ENCODE results near the gene SEMA3F. TPM values are rescaled to one million over a fixed set of nuclear protein-coding genes. Genes with fewer than 3 reads are reported as not detected.

SEMA3F gene
- total and polyA plus RNA-seq, 10 of the 15 experiments (the other 5 are each of a cell fraction or from before 2014, with no cell fraction given), result 0.08 to 0.28 (median 0.12) TPM; not detected in 6

GRCh38 chr3:50139718-50140423 is 15.3 kb upstream of the SEMA3F start:
- Histone ChIP-seq H4K20me1 (ENCODE audit: control insufficient read depth, insufficient read depth) (no peaks in the 10 kb centered on the region), H3K27ac (ENCODE audit: control insufficient read depth, insufficient read depth) (no peak overlapping the region), H3K79me2 (ENCODE audit: control insufficient read depth, insufficient read depth, low read length) (no peaks in the 10 kb centered on the region), H3K4me3 (no peak overlapping the region), H3K4me2 (ENCODE audit: control insufficient read depth, insufficient read depth) (no peak overlapping the region), H3K9me3 (replicated peaks; ENCODE audit: control insufficient read depth, insufficient read depth, low read length) (no peaks in the 10 kb centered on the region), H3K36me3 (ENCODE audit: control insufficient read depth in 2 of 2, insufficient read depth in 2 of 2, low read length in 1 of 2) (no peaks in the 10 kb centered on the region), H3K9ac (ENCODE audit: control insufficient read depth, insufficient read depth, low read length) (no peak overlapping the region), H3K27me3 (replicated peaks in 1 of 2; ENCODE audit: control insufficient read depth in 2 of 2, insufficient read depth in 2 of 2, low read length in 1 of 2) (peaks cover 0 to 2% of the 10 kb centered on the region in 2 experiments; a peak in 2 of 4 replicates), H3K4me1 (ENCODE audit: control insufficient read depth, insufficient read depth, low read length) (no peaks in the 10 kb centered on the region), H2AFZ (ENCODE audit: control insufficient read depth, low read depth, low read length) (no peak overlapping the region)
- POLR2A ChIA-PET, result no interaction called here
- BruUV-seq (replicated peaks), result no TSS peak
- FAIRE-seq (no peak), DNase-seq (ENCODE audit: low read depth, low spot score) (no peak), ATAC-seq (no peak; the same call in 2 of the 3 replicates)
- in situ Hi-C loops (cut with MboI) (no loop called here), intact Hi-C loops (cut with micrococcal nuclease; ENCODE audit: unreplicated experiment) (no loop called here)
- CTCF ChIA-PET, result no interaction called here
- SMC1A ChIA-PET (ENCODE audit: uncharacterized antibody, unreplicated experiment), result no interaction called here
- RAD21 ChIA-PET (ENCODE audit: unreplicated experiment), result no interaction called here
- 38% methylated on average over 13 of the region's 13 CpGs for WGBS (ENCODE audit: insufficient coverage, insufficient replicate concordance, low lambda C conversion rate, missing lambda C conversion rate)
- TF ChIP-seq ZNF384 (IDR thresholded peaks at IDR 0.05; ENCODE audit: borderline replicate concordance, low read depth, low read length) (no peak), SIX5 (IDR thresholded peaks at IDR 0.05; ENCODE audit: low read depth, low read length, severe bottlenecking) (no peak), HDAC2 (IDR thresholded peaks at IDR 0.05) (no peak), POLR2A (IDR thresholded peaks at IDR 0.05; ENCODE audit: low read depth, low read length) (no peak)

DNA sequence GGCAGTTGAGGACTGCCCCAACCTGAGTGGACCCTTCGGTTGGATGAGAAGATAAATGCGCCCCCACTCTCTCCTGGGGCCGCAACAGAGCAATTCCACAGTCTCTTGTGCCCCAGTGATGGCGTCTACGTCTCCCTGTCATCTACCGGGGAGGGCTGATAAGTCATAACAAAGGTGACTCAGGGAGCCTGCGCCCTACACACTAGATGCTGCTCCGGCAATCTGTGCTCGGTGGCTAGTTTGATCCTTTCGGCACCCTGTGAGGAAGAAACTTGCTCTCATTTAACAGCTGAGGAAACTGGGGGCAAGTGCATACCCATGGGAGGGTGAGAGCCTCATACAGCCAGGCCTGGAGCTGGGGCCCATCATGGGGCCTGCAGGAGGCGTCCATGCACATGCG is 14.1 kb upstream of the SEMA3F start:
- ATAC-seq (no peak), DNase-seq (ENCODE audit: low read depth, low spot score) (no peak), FAIRE-seq (no peak)
- no TSS peak for BruUV-seq (replicated peaks)
- H2AFZ ChIP-seq (ENCODE audit: control insufficient read depth, low read depth, low read length), result no peak overlapping the region
- no peaks in the 10 kb centered on the region for H3K9me3 ChIP-seq (replicated peaks; ENCODE audit: control insufficient read depth, insufficient read depth, low read length)
- no peak overlapping the region for H3K27ac ChIP-seq (ENCODE audit: control insufficient read depth, insufficient read depth)
- H3K36me3 ChIP-seq (ENCODE audit: control insufficient read depth in 2 of 2, insufficient read depth in 2 of 2, low read length in 1 of 2), result no peaks in the 10 kb centered on the region
- H4K20me1 ChIP-seq (ENCODE audit: control insufficient read depth, insufficient read depth), result no peaks in the 10 kb centered on the region
- RAD21 ChIA-PET (ENCODE audit: unreplicated experiment), result no interaction called here
- in situ Hi-C loops (cut with MboI) (no loop called here), intact Hi-C loops (cut with micrococcal nuclease; ENCODE audit: unreplicated experiment) (no loop called here)
- SMC1A ChIA-PET (ENCODE audit: uncharacterized antibody, unreplicated experiment), result no interaction called here
- no peak overlapping the region for H3K9ac ChIP-seq (ENCODE audit: control insufficient read depth, insufficient read depth, low read length)
- WGBS (ENCODE audit: insufficient coverage, insufficient replicate concordance, low lambda C conversion rate, missing lambda C conversion rate), result 42% methylated on average over 12 of the region's 12 CpGs
- CTCF ChIA-PET, result no interaction called here
- H3K27me3 ChIP-seq (replicated peaks in 1 of 2; ENCODE audit: control insufficient read depth in 2 of 2, insufficient read depth in 2 of 2, low read length in 1 of 2), result no peaks in the 10 kb centered on the region
- H3K79me2 ChIP-seq (ENCODE audit: control insufficient read depth, insufficient read depth, low read length), result no peaks in the 10 kb centered on the region
- no peak overlapping the region for H3K4me2 ChIP-seq (ENCODE audit: control insufficient read depth, insufficient read depth)
- POLR2A ChIA-PET, result no interaction called here
- H3K4me3 ChIP-seq, result no peak overlapping the region
- no peaks in the 10 kb centered on the region for H3K4me1 ChIP-seq (ENCODE audit: control insufficient read depth, insufficient read depth, low read length)
- TF ChIP-seq IRF3 (IDR thresholded peaks at IDR 0.05), result no peak
- TF ChIP-seq TARDBP (IDR thresholded peaks at IDR 0.05; ENCODE audit: borderline replicate concordance), result no peak
- TF ChIP-seq BACH1 (IDR thresholded peaks at IDR 0.05; ENCODE audit: borderline replicate concordance), result no peak
- no peak for TF ChIP-seq BCL11A (IDR thresholded peaks at IDR 0.05; ENCODE audit: low read depth, low read length)
- TF ChIP-seq TAF1 (IDR thresholded peaks at IDR 0.05; ENCODE audit: borderline replicate concordance, low read depth, low read length), result no peak
- no peak for TF ChIP-seq ZNF24 (IDR thresholded peaks at IDR 0.05)
- no peak for TF ChIP-seq BCL3 (IDR thresholded peaks at IDR 0.05; ENCODE audit: borderline replicate concordance, insufficient read depth, low read depth, low read length, poor library complexity, severe bottlenecking)
- TF ChIP-seq USF1 (IDR thresholded peaks at IDR 0.05; ENCODE audit: borderline replicate concordance, extremely low read length, insufficient read depth, low read depth, low read length), result no peak
- TF ChIP-seq LARP7 (IDR thresholded peaks at IDR 0.05), result no peak
- TF ChIP-seq STAT1 (conservative IDR thresholded peaks at IDR 0.05), result no peak
